Activated CD4-positive, alpha-beta T cell treated with anti-CD3 and anti-CD28 coated beads for 24 hours (primary cell): Measurements from ENCODE around the gene ALDH1A3.

Source experiments
- DNase-seq, 2 donors: peaks; one replicate each; pipeline ENCODE4 v3.0.0-alpha.2; 2020; ENCODE audit warnings: low read depth in 2 of 2

ALDH1A3 gene

DNA sequence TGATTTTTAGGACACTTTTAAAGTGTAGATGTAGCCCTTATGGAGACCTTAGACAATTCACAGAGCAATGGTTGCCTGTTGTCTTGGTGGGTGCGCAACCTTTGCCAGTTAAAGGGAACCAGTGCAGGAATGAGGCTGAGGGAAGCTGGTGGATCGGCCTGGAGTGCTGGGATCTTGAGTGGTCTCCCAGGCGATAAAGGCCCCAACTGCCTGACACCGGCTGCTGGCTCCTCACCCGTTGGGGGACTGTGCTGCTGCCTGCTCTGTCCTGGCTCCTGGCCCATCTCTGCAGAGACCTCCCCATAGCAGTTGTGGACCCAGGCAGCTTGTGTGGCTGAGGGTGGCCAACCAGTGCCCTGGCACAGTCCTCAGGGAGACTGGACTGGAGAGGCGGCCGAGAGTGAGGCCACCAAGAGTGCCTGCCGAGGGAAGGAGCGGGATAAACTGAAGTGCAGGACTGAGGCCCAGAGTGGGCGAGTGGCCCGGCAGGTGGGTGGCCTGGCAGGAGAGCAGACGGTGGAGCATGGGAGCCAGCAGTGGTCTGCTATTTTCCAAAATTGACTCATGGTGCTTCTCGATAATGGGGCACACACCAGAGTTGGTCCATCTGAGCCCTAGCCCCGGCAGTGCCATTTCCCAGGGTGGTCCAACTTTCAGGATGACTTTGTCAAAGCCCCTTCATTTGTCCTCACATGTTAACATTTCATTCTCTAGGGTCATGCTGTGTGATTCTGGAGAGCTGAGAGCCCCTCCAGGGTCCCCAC, 2.1 kb downstream of the ALDH1A3 start:
- no peak for DNase-seq

DNA sequence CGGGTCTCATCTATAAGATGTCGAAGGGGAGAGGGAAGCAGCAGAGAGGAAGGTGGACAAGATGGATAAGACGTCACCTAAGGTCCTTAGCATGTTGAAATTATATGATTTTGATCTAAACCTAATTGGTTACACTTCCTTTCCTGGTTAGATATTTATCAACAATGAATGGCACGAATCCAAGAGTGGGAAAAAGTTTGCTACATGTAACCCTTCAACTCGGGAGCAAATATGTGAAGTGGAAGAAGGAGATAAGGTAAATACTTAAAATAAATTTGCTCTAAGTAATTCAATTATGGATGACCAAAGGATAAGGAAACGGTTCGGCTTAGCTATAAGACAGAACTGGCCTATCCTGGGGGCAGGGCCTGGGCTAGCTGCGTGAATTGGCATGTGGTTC, 5.5 kb downstream of the ALDH1A3 start:
- DNase-seq: no peak

DNA sequence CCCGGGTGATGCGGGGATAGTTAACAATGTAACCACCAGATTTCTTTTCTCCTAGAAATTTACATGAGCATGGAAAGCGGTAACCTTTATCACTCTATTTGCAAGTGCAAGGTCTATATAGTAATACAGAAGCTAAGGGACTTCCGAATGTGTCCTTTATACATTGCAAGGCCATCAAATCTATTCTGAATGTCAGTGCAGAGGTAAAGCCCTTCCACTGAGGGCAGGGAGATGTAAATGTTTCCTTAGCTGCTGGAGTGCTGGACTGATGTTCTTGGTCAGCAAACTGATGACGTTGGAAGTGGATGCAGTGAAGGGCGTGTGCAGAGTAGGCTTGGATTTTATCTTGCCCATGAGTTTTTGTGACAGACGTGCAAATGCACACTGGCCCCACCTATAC, 6.2 kb downstream of the ALDH1A3 start:
- DNase-seq: no peak

DNA sequence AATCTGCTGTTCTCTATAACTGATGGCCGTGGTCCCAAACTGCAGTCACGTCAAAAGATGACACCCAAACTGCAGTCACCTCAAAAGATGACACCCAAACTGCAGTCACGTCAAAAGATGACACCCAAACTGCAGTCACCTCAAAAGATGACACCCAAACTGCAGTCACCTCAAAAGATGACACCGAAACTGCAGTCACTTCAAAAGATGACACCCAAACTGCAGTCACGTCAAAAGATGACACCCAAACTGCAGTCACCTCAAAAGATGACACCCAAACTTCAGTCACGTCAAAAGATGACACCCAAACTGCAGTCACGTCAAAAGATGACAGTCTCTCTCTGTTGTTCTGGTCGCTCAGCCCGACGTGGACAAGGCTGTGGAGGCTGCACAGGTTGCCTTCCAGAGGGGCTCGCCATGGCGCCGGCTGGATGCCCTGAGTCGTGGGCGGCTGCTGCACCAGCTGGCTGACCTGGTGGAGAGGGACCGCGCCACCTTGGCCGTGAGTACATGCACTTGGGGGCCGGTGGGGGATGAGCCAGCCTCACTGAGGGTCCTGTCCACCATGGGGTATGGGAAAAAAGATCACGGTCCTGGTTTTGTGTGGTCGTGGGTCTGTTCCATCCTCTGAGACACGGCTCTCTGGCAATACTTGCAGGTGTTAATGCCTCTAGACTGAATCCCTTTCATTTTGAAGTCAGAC, 7.7 kb downstream of the ALDH1A3 start:
- no peak for DNase-seq

DNA sequence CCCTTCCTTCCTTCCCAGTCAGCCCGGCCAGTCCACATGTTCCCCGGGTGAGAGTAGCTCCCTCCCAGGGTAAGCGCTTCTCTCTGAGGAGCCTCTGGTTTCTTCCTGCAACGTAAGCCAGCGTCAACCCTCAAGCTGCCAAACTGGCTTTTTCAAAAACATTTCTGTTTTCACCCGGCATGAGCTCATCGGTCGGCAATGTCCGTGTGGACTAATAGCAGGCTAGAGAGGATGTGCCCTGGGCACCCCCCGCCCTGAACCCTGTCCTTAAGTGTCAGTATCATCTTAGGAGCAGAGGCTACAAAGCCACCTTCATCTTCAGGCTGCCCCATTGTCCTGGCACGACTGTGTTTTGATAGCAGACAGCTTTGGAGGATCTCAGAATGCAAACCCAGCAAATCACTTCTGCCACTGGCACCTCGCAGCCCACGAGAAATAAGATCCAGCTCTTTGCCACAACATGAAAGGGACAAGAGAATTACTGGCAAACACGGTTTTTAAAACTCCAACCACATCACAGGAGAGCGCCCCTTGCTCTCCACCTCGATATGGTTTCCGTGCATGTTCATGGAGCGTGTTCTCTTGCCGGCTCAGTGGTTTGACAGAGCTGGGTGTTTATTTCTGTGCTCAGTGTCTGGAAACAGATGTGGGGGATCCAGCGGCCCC, 9.9 kb downstream of the ALDH1A3 start:
- DNase-seq: no peak

DNA sequence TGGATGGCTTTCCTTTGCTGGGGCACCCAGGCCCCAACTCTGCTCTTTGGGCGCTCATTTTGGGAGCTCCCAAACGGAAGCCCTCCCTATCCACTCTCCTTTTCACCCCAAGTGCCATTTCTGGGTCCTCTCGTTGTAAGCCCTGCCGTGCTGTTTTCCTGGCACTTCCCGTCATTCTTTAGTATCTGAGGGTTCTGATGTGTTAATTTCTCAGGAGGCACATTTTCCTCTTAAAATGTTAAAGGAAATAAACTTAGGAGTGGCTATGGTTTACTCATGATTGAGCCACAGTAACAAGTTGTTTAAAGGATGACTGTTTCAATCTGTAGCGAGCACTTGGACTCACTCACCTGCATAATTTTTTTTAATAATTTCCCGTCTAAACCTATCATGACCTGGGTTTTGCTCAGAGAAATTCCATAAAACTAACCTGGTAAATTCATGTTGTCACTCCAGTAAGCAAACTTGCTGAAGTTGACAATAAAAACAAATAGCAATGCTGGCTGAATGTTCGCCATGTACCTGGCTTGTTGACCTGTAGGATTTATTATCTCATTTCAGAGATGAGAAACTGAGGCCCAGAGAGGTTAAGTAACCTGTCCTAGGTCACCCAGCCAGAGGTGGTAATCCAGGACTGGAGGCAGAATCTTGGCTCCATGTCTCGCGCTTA, 10.6 kb downstream of the ALDH1A3 start:
- no peak for DNase-seq

DNA sequence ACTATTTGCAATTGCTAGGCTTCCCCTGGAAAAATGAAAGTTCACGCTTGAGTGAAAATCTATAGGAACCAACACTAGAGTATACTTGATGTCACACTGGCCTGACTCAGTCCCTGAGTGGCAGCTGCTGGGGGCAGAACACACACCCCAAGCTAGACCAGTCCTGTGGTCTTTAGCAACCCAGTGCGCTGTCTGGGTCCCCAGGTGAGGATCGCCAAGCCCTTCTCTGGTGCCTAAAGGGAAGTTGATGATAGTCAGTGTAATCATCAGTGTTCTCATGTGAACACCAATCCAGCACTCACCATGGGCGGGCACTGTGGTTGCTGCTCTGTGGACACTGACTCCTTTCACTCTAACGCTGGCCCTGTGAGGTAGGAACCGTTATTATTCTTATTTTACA, 11.2 kb downstream of the ALDH1A3 start:
- DNase-seq: no peak

DNA sequence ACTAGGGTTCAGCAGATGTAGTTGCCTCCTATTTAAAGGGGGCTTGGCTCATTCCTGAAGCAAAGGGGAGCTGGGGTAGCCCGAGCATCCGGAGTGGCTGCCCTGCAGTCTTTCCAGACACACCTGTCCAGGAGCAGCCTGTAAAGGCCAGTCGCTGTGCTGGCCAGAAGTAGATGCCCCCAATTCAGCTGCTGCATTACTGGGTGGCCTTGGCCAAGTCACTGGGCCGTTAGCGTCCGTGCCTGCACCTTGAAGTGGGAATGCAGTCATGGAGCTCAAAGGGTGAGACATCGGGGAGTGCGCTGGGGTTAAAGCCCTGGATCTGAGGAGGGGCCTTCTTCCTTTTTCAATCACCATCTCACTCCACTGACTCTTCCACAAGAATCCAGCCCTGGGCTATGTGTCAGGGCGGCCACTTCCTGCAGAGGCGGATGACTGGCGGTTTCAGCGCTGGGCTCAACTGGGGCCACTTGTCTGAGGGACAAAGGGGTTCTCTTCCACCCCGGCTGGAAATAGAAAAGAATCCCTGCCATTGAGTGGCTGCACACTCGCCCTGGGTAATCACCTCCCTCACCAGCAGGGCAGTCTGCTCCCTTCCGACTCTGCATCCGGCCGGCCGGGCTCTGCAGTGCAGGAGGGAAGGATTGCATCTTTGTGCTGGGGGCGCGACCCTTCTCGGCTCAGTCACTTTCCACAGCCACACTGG, 11.8 kb downstream of the ALDH1A3 start:
- no peak for DNase-seq

DNA sequence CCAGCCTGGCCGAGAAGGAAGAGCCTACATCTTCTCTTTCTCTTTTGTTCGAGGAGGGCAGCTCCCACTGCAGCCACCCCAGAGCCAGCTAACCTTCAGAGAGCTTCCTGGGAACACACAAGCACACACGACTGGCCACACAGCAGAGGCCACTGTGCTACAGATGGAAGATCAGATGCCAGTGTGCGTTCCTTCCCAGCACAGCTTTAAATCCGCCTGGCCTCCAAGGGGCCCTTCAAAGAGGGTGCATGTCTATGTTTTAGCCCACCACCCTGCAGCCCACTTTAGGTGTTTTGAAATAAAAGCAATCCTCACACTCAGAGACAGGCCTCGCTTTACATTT, 12.4 kb downstream of the ALDH1A3 start:
- no peak for DNase-seq

DNA sequence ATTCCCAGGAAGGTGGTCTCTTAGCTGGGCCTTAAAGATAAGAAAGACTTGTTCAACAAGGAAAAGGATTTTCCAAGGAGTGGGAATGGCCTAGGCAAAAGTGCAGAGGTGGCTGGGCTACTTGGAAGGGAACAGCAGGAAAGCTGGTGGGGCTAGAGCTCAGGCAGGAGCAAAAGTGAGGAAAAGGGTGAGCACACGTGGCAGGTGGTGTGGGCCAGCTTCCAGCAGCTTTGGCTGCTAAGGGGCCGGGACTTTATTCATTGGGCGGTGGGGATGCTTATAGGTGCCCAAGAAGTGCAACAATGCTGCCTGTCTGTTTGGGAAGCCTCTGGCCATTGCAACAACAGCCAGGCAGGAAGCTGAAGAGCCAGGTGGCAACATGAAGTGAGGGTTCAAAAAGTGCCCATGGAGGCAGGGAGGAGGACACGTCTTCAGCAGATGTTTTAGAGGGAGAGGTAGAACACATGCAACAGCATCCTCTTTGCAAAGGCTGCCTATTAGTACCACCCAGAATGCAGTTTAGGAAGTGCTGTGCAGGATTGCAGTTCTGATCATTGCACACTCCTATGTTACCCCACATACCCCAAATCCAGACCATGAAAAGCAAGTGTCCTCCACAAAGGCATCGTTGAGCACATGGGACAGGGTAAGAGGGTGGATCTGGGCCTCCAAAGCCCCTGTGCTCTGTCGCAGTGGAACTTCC, 13.8 kb downstream of the ALDH1A3 start:
- DNase-seq: no peak

DNA sequence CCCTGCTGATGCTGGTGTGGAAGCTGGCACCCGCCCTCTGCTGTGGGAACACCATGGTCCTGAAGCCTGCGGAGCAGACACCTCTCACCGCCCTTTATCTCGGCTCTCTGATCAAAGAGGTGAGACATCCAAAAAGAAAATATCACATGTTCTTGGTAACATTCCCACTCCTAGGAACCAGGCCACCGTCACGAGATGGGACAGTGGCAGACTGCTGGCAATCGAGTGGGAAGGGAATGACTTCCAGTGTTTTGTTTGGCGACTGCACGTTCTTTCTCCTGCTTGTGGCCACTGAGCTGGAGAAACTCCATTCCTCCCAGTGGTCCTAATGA, 14.3 kb downstream of the ALDH1A3 start:
- DNase-seq: no peak

DNA sequence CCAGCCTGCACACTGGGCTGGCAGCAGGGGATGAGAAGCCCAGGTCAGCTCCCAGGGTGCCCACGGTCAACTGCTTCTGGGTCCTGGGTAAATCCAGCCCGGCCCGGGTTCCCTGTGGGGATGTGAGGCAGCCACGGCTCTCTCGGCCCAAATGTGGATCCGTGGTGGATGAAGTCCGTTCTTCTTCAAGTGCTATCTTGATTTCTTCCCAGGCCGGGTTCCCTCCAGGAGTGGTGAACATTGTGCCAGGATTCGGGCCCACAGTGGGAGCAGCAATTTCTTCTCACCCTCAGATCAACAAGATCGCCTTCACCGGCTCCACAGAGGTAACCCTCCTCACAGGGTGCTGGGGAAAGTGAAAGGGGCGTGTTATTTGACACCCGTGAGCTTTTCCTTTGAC, 16.1 kb downstream of the ALDH1A3 start:
- DNase-seq: no peak

DNA sequence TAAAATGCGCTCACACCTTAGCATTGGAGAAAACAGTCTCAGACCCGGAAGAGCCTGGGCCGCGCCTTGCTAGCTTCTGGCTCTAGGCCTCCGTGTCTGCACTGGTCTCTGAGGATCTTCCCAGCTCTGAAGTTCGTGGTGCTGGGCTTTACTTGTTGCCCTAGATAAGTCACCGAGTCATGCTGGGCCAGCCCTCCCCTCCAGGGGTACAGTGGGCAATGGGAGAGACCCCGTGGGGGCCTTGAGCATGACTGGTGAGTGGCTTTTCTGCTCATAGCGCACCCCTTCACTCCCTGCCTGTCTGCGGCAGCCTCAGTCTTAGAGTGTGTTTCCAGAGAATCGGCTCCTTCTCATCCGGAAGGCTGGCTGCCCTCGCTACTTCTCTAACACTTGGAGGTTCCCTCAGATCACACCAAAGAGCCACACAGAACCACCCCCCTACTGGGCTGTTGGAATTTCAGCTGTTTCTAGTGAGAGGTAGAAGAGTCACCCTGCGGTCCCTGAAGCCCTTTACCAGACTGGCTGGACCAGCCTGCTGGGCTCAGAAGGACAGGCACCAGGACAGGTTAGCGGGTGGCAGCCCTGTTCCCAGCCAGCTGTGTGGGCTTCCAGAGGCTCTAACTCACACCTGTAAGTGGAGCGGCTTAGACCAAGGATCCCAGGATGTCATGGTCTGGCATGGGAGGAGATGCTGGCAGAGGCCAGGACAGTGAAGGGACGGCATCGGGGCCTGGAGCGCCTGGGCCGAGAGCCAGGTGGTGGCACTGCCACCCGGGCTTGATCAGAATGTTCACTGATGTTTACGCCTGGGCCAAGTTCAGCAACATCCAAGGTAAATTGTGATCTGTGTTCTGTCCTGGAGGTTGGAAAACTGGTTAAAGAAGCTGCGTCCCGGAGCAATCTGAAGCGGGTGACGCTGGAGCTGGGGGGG, 17.9 kb downstream of the ALDH1A3 start:
- no peak for DNase-seq

DNA sequence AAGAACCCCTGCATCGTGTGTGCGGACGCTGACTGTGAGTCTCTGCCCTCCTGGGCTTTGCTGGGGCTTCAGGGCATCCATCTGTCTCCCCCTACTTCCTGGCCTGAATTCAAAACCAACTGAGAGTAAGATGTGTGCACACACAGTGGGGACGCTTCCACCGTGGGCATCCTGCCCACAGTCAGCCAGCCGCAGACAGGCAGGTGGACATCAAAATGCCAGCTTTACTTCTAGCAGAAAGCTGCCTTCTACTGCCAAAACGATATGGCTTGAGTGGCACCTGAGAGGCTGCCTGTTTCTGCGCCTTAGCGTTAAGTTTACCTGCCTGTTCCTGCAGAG, 18.5 kb downstream of the ALDH1A3 start:
- no peak for DNase-seq

DNA sequence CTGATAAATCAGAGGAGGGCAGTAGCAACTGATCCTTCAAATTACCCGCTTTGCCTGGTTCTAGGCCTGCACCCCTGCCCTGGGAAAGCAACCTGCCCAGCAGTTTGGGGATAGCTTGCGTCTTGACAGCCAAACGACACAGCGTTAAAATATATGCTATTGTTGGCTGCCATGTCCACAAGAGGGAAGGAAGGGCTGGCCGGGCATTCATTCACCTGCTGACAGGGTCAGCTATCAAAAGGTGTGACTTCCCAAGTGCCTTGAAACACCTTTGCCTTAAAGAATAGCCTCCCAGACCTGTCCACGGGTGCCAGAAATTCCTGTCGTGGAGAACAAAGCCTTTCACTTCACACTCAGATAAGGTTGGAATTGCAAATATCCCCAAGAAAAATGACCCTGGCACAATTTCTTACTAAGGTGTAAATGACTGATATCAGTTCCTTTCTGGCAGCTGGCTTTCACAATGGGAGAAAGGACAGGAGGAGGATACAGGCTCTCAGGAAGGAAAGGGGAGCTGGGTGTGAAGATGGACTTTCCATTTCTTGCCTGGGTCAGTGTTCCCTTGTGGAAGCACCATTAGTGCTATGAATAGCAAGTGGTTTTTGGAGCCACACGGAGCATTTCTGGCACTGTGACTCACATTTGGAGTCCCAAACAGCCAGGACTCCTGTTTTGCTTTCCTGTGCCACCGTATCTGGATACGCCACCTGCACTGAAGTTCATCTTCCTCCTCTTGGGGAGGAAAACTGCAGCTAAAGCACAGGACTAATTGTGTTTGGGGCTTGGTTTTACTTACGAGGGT, 19.2 kb downstream of the ALDH1A3 start:
- DNase-seq: no peak

DNA sequence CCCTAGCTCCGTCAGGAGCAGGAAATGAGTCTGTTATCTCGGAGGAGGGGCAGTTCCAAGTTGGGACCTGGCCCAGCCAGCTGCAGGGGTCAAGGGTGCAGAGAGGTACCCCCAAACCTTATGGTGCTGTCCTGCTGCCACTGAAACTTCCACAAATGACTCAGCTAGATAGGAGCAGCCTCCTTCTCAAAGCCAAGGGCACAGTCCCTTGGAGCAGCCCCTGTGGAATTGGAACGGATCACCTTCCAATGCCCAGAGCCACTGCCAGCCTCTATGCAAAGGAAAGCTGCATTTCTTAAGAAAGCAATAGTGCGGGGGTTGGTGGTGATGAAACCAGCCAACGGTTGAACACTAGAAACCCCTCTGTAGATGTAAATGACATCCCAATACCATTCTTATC, 20.0 kb downstream of the ALDH1A3 start:
- DNase-seq: no peak

DNA sequence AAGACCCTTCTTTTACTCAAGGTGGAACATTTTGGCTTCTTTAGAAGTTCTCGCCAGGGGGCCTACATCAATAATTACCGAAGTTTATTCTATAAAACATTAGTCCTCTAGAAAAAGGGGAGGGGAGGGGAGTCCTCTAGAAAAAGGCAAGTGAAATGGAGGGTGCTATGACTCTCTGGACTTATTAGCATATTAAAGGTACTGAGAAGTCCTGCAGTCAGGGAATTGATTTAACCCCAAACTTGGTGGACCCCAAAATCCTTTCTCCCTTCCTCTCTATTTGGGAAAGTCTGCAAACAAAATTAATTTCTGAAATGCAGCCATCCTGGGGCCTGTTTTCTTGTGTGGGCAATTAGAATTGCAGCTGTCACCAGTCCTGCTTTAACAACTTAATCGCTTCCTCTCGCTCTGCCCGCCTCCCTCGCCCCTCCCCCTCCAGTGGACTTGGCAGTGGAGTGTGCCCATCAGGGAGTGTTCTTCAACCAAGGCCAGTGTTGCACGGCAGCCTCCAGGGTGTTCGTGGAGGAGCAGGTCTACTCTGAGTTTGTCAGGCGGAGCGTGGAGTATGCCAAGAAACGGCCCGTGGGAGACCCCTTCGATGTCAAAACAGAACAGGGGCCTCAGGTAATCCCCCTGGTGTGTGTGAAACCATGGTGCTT, 20.6 kb downstream of the ALDH1A3 start:
- no peak for DNase-seq

DNA sequence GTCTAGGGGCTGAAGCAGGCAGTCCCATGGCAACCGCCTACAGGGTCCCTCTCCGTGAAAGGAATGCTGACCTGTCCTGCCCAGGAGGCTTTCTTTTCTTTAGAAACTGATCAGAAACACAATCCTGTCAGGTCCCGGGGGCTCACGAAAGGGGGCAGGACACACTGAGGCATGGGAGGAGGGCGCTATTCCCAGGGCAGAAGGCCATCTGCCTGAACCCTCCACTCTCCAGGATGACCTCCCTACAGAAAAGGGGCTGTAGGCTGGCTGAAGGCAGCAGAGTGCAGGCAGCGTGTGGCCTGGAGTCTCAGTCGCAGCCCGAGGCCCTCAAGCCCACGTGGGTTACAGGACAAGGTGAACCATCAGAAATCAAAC, 21.2 kb downstream of the ALDH1A3 start:
- no peak for DNase-seq

DNA sequence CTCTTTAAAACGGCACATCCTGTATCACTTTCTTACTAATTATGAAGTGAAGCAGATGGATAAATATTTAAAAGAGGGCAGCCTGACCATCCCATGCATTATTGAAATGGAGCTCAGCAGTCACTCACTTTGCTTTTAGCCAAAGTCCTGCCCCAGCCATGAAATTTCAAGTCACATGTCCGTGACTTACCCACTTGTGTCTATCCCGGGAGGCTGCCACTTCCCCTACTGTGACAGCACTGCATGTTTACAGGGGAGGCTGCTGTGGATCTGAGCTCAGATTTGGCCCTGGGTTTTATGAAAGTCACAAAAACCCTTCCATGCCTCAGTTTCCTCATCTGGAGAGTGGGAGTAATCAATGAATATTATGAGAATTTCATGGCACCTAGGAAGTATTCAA, 21.7 kb downstream of the ALDH1A3 start:
- DNase-seq: no peak
